GM18505 (cell line): Measurements from ENCODE around the gene CASTOR1.

Experiments used
- ATAC-seq: cut with Tn5 transposase; IDR thresholded peaks from one replicate; pipeline ENCODE4 v1.9.1; 2021; ENCODE audit not compliant: unreplicated experiment
- POLR2A ChIP-seq: IDR thresholded peaks from 4 replicates; pipeline ENCODE4 v1.6.1; 2011; ENCODE audit warnings: borderline replicate concordance; ENCODE audit not compliant: insufficient read depth, insufficient read length; ENCODE audit errors: extremely low read depth

Gene CASTOR1

DNA sequence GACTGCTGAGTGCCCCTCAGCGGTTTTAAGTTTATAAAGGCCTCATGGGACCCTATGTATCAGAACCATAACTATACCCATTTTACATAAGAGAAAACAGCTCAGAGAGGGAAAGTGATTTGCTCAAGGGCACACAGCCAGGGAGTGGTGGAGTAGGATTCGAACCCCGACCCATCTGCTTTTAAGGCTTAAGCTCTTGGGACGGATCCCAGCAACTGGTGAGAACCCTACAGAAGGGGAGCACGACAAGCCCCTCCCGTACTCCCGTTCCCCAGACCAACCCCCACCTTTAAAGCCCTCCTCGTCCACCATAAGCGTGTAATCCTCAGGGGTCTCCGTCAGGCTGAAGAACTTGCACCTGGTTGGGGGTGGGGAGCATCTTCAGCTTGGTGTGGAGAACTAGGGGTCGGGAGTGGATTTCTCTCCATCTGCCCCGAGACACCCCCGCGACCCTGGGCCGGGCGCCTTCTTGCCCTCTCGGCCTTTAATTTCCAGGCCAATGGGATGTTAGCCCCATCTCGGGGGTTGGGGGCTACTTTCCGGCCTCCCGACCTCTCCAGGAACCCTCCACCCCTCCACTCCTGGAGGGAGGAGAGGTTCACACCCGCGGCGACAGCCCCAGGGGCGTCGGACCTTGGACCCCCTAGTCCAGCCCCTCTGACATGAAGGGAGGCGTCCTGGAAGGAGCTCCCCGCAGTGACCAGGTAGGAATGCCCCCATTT lies 725 bp downstream of the CASTOR1 start:
- no peak for TF ChIP-seq POLR2A
- no peak for ATAC-seq

- TF ChIP-seq POLR2A, result no peak
- no peak for ATAC-seq
Measured at GRCh38 chr22:30287648-30288418, 1.5 kb downstream of the CASTOR1 start.

DNA sequence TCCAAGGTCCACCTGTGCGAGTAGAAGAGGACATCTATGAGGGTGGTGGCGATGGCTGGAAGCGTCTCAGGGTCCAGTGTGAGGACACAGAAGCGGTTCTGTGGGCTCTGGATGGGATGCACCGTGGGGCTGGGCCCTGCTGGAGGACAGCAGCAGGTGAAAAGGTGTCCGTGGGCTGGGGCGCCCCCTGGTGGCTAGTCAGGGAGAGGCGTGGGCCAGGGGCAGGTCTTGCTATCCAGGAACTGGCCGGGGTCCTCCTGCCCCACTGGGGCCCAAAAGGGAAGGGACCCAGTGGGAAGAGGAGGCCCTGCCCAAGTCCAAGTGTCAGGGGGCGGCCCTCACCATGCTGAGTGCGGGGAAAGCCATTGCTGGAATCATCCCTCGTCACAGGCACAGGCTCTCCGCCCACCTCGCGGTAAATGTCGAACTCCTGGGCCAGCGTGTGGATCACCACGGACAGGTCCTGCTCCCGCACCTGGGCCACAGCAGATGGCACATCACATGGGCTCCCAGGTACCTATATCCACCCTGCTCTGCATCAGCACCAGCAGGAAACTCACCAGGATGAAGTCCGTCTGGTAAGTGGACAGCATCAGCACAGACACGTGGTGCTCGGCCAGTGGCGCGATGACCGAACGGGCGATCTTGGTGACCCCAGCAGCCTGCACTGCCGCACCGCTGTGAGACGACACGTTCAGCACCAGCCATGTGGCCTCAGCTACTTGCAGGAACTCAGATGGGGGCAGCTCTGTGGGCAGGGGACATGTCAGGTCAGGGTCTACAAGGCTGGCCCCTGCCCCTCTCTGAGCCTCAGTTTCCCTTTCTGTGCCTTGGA lies 2.3 kb downstream of the CASTOR1 start:
- no peak for ATAC-seq
- no peak for TF ChIP-seq POLR2A

DNA sequence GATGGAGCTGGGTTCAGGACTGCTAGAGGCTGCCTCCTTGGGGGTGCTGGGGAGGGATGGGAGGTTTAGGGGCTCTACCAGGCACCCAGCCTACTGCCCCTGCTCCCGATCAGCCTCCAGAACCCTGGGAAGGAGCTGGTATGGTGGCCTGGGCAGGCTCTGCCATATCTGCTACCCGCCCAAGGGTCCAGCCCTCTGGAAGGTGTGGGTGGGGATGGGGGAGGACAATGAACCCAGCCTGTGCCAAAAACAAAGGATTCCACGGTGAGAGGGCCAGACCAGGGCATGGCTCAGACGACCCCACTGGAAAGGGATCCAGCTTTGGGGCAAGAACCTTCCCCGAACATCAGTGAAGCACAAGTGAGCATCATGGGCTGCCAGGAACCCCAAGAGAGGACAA lies 3.0 kb downstream of the CASTOR1 start:
- ATAC-seq, result no peak
- no peak for TF ChIP-seq POLR2A

- no peak for TF ChIP-seq POLR2A
- no peak for ATAC-seq
Measured at GRCh38 chr22:30285846-30286200, 3.5 kb downstream of the CASTOR1 start.

DNA sequence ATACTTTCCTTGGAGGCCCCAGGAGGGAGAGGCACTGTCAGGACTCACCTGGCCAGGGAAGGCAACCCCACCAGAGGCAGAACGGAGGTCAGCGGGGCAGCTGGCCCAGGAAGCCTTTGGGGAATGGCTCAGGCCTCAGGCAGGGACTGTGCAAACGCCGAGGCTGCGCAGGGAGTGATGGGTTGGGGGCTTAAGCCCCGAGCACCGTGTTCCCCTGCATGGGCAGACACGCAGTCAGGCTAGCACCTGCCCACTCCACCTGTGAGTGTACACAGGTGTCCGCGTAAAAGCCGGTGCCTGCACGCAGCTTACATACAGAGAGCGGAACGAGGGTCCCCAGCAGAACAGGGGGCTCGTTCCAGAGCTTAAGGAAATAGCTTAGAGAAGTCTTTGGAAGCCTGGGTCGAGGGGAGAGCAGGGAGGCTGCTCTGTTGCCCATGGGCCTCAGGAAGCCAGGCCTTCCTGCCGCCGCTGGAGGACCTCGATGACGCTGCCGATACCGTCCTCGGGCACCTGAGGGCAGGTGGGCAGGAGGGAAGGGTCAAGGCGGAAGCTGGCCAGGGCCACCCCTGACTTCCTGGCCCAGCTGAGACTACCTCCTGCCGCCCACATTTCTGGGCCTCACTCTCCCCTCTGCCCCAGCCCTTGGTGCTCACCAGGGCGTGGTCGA lies 4.0 kb downstream of the CASTOR1 start:
- no peak for TF ChIP-seq POLR2A
- no peak for ATAC-seq

- no peak for ATAC-seq
- no peak for TF ChIP-seq POLR2A
Measured at GRCh38 chr22:30284666-30285065, 4.6 kb downstream of the CASTOR1 start.

DNA sequence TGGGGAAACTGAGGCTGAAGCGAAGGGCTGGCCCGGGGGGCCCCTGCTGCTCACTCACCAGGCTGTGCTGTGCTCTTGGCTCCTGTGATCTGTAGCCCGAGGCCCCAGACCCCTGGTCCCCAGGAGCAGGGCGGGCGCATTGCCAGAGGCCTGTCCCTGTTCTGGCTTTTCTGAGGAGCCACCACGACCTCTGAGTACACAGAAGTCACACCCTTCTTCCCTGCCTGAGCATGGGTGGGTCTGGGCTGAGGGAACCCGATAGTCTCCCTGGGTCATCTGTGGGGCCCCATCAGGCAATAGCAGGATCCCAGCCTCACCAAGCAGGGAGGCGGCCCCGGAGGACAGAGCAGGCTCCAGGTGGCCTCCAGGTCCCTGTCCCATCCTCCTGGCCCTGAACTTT lies 5.1 kb downstream of the CASTOR1 start:
- no peak for ATAC-seq
- no peak for TF ChIP-seq POLR2A

- no peak for ATAC-seq
- no peak for TF ChIP-seq POLR2A
Measured at GRCh38 chr22:30283342-30283741, 6.0 kb downstream of the CASTOR1 start.

DNA sequence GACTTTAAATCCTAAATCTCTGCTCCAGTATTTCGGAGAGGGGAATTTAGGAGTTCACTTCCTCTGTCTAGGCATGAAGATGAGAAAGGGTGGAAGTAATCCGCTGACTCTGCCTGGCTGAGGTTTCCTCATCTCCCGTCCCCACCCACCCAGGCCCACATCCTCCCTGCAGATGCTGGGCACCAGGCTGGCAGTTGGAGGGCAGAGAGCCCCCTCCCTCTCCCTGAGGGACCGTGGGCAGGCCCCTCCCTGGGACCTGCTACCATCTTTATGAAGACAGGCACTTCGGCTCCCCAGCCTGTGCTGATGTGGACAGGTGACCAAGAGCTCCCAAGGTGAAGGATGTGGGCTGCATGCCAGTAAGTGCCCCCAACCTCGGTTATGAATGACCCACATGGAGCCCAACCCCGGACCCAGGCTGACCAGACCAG lies 6.7 kb downstream of the CASTOR1 start:
- ATAC-seq, result no peak
- TF ChIP-seq POLR2A, result no peak

DNA sequence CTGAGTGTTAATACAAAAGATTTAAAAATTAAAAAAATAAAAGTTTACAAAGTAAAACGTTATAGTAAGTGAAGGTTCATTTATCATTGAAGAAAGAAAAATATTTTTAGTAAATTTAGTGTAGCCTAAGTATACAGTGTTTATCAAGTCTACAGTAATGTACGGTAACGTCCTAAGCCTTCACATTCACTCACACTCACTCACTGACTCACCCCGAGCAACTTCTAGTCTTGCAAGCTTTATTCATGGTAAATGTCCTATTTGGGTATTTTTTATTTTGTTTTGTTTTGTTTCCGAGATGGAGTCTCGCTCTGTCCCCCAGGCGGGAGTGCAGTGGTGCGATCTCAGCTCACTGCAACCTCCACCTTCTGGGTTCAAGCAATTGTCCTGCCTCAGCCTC lies 8.8 kb downstream of the CASTOR1 start:
- no peak for ATAC-seq
- TF ChIP-seq POLR2A, result no peak

DNA sequence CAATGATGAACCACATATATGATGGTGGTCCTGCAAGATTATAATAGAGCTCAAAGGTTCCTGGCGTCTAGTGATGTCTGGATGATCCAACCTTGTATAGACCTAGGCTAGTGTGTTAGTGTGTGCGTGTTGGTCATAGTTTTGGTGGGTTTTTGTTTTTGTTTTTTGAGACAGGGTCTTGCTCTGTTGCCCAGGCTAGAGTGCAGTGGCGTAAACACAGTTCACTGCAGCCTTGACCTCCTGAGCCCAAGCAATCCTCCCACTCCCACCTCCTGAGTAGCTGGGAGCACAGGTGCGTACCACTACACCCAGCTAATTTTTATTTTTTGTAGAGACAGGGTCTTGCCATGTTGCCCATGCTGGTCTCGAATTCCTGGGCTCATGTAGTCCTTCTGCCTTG lies 9.4 kb downstream of the CASTOR1 start:
- no peak for TF ChIP-seq POLR2A
- ATAC-seq, result no peak
